ENCODE data around the gene SLC29A1.

SLC29A1 gene

GRCh38 chr6:44226368-44227147 lies 3.2 kb downstream of the SLC29A1 start:
- no peaks in the 10 kb centered on the region for H3K36me3 Mint-ChIP-seq (ENCODE audit: low read depth)
- H3K27me3 Mint-ChIP-seq (ENCODE audit: low read depth) = peaks cover 7% of the 10 kb centered on the region
- H3K27ac Mint-ChIP-seq = peak overlapping the region; percentile 2 to 42 (median 27)
- no peaks in the 10 kb centered on the region for H3K9me3 Mint-ChIP-seq
- H3K4me3 Mint-ChIP-seq = peak overlapping the region; percentile 32 to 78 (median 70)
- H3K4me1 Mint-ChIP-seq = peaks cover 69% of the 10 kb centered on the region
- no peak for TF ChIP-seq CTCF (IDR thresholded peaks at IDR 0.05; ENCODE audit: unreplicated experiment in 3 of 3)

- Mint-ChIP-seq H3K4me1 (peaks cover 68% of the 10 kb centered on the region), H3K36me3 (ENCODE audit: low read depth) (no peaks in the 10 kb centered on the region), H3K27ac (peak overlapping the region; percentile 42 to 67 (median 50)), H3K9me3 (no peaks in the 10 kb centered on the region), H3K27me3 (ENCODE audit: low read depth) (peaks cover 7% of the 10 kb centered on the region), H3K4me3 (peak overlapping the region; percentile 44 to 65 (median 58))
- TF ChIP-seq CTCF (IDR thresholded peaks at IDR 0.05; ENCODE audit: unreplicated experiment in 3 of 3) = no peak
Measured at GRCh38 chr6:44227148-44227793, 3.9 kb downstream of the SLC29A1 start.

- peak overlapping the region; percentile 26 to 67 (median 50) for H3K27ac Mint-ChIP-seq
- H3K4me1 Mint-ChIP-seq = peaks cover 63% of the 10 kb centered on the region
- H3K27me3 Mint-ChIP-seq (ENCODE audit: low read depth) = peaks cover 7% of the 10 kb centered on the region
- peak overlapping the region; percentile 11 to 65 (median 58) for H3K4me3 Mint-ChIP-seq
- H3K36me3 Mint-ChIP-seq (ENCODE audit: low read depth) = no peaks in the 10 kb centered on the region
- no peaks in the 10 kb centered on the region for H3K9me3 Mint-ChIP-seq
- TF ChIP-seq CTCF (IDR thresholded peaks at IDR 0.05; ENCODE audit: unreplicated experiment in 3 of 3) = no peak
Measured at GRCh38 chr6:44228031-44228430, 4.6 kb downstream of the SLC29A1 start.

GRCh38 chr6:44228433-44228832 lies 5.0 kb downstream of the SLC29A1 start:
- Mint-ChIP-seq H3K9me3 (no peaks in the 10 kb centered on the region), H3K4me1 (peaks cover 62% of the 10 kb centered on the region)

GRCh38 chr6:44228836-44229235 lies 5.4 kb downstream of the SLC29A1 start:
- Mint-ChIP-seq H3K4me3 (peak overlapping the region; percentile 13 to 30 (median 17)), H3K27ac (peak overlapping the region; percentile 48 to 67 (median 57)), H3K9me3 (no peaks in the 10 kb centered on the region), H3K4me1 (peaks cover 66% of the 10 kb centered on the region), H3K27me3 (ENCODE audit: low read depth) (peaks cover 7% of the 10 kb centered on the region), H3K36me3 (ENCODE audit: low read depth) (no peaks in the 10 kb centered on the region)
- TF ChIP-seq CTCF (IDR thresholded peaks at IDR 0.05; ENCODE audit: unreplicated experiment in 3 of 3) = no peak

More at GRCh38 chr6:44228433-44228832, 5.0 kb downstream of the SLC29A1 start:
- H3K4me3 Mint-ChIP-seq = peak overlapping the region in 1 of 3 experiments; percentile 11
- TF ChIP-seq CTCF (IDR thresholded peaks at IDR 0.05; ENCODE audit: unreplicated experiment in 3 of 3) = no peak
- peak overlapping the region; percentile 50 to 67 (median 57) for H3K27ac Mint-ChIP-seq
- H3K27me3 Mint-ChIP-seq (ENCODE audit: low read depth) = peaks cover 7% of the 10 kb centered on the region
- H3K36me3 Mint-ChIP-seq (ENCODE audit: low read depth) = no peaks in the 10 kb centered on the region

All from nephron (organoid).